Medulla oblongata (tissue), 1 donor: Measurements from ENCODE around the gene ACTR1A.
A peak's percentile ranks its signal among the peaks of the same experiment; 100 is the strongest.
"Not testable (repeated sequence)": the region's sequence is repeated elsewhere in the genome, so short reads cannot be mapped to it uniquely, and the experiment has no call there.

Experiments used
- DNase-seq: peaks from one replicate; pipeline ENCODE4 v3.0.0-alpha.2; 2015; ENCODE audit errors: extremely low spot score

Gene ACTR1A

GRCh38 chr10:102454662-102455487 lies 47.6 kb downstream of the ACTR1A start:
- DNase-seq: not testable (repeated sequence)

DNA sequence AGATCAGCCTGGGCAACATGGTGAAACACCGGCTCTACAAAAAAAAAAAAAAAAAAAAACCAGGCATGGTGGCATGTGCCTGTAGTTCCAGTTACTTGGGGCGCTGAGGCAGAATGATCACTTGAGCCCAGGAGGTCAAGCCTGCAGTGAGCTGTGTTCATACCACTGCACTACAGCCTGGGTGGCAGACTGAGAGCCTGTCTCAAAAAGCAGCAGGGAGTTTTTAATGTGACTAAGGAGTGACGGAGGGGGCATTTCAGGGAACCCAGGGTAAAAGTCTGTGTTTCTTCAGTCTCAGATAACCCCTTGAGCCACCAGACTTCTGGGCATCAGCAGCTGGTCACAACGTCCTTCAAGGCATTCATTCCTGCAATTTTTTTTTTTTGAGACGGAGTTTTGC lies 49.0 kb downstream of the ACTR1A start:
- DNase-seq: no peak

DNA sequence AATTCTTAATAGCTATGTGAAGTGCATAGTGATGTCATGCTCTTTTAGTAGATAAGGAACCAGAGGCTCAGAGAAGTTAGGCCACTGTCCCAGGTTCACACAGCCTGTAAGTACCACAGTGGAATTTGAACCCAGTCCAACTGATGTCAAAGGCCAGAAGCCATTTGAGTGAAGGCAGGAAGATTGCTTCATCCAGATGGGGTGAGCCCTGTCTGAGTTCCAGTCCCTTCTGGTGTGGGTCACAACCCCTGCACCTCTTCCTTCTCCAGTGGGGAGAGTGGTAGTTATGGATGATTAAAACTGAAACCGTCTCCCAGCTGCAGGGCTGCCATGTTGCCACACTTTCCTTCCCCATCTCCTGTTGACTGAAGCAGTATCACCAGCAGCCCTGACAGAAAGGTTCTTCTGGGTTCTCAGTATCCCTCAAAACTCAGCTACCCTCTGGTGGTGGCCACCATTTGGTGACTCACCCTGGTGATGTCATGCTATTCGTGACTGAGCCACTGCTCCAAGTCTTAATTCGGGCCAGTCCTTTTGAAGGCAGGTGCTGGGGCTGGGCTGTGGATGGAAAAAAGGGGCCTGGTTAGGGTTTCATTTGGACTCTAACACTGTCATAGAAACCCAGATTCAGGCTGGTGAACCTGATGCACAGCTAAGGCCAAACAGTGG lies 49.7 kb downstream of the ACTR1A start:
- peak; percentile 71 for DNase-seq

GRCh38 chr10:102451105-102451969 lies 51.2 kb downstream of the ACTR1A start, which contains the start of gene C10orf95:
Gene C10orf95, minus strand, starts transcription at chr10:102451543. Its CDS starts 450 bp downstream, at chr10:102451093.
- DNase-seq: peak; percentile 14

DNA sequence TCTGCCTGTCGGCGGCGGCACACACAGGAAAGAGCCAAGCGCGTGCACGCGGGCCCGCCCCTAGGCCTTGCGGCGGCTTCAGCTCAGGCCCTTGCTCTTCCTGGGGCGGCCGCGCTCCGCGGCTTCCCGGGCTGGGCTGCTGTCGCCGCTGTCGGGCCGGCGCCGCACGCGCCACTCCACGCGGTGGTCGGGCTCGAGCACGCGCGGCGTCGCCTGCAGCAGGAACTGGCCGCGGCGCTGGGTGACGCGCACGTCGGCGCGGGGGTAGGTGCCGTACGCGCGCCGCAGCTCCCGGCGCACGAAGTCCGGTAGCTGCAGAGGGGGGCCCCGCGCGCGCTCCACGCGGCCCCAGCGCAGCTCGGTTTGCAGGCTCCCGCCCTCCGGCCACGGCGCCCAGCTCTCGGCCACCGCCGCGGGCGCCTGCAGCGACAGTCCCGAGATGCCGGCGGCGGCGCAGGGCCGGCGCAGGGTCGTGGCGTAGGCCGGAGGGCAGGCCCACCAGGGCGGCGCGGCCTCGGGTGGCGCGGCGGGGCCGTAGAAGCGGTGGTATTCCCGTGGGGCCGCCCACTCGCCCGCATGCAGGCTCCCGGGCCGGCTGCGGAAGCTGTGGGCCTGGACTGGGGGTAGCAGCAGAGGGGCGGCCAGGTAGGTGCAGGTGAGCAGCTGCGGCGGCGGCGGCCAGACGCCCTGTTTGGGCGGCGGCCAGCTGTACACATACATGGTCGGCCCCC lies 52.0 kb downstream of the ACTR1A start:
- peak; percentile 75 for DNase-seq

GRCh38 chr10:102450124-102450373 lies 52.5 kb downstream of the ACTR1A start:
- DNase-seq: no peak

GRCh38 chr10:102449321-102450123 lies 53.0 kb downstream of the ACTR1A start:
- peak; percentile 44 for DNase-seq

- DNase-seq: no peak
Measured at GRCh38 chr10:102444851-102445250, 57.7 kb downstream of the ACTR1A start.

- no peak for DNase-seq
Measured at GRCh38 chr10:102438374-102438773, 64.1 kb downstream of the ACTR1A start.

DNA sequence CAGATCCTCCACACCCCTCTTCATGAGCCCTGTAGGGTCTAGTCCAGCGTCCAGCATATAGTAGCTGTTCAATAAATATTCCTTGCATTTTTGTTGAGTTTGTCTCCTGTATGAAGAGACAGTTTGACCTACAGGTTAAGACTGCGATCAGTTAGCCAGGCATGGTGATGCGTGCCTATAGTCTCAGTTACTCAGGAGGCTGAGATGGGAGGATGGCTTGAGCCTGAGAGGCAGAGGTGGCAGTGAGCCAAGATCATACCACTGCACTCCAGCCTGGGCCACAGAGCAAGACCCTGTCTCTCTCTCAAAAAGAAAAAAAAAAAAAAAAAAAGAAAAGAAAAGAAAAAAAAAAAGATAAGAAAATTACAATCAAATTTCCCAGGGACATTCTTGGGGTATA lies 65.0 kb downstream of the ACTR1A start:
- DNase-seq: no peak

GRCh38 chr10:102436312-102436711 lies 66.2 kb downstream of the ACTR1A start:
- no peak for DNase-seq

DNA sequence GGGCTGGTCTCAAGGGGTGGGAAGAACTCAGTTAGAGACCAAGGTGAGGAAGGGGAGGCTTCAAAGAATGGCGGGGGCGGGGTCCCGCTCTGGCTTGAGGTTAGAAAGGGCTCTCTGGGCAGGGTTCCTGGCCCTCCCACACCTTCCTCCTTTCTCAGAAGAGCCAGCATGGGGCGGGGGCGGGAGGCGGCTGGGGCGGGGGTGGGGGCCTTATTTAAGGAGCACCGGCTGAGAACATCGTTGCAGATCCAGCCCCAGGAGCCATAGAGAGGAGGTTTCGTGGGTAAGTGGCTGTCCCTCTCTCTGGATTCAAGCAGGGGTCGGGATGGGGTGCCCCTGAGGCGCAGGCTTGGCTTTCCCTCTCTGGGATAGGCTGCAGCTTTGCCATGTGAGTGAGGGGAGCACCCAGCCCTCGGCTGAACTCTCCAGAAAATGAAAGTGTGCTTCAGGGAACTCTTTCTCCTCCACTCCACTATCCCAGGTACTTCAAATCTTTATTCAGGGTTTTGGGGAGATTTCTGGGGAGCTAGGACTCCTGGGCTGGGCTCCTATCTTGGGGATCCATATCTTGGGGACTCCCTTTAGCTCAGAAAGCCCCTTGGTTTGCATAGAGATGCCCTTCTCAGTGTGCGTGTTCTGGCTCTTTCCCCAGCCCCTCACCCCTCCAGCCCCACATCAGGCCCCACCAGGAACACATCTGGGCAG lies 66.8 kb downstream of the ACTR1A start:
- no peak for DNase-seq

- no peak for DNase-seq
Measured at GRCh38 chr10:102435133-102435497, 67.4 kb downstream of the ACTR1A start.

DNA sequence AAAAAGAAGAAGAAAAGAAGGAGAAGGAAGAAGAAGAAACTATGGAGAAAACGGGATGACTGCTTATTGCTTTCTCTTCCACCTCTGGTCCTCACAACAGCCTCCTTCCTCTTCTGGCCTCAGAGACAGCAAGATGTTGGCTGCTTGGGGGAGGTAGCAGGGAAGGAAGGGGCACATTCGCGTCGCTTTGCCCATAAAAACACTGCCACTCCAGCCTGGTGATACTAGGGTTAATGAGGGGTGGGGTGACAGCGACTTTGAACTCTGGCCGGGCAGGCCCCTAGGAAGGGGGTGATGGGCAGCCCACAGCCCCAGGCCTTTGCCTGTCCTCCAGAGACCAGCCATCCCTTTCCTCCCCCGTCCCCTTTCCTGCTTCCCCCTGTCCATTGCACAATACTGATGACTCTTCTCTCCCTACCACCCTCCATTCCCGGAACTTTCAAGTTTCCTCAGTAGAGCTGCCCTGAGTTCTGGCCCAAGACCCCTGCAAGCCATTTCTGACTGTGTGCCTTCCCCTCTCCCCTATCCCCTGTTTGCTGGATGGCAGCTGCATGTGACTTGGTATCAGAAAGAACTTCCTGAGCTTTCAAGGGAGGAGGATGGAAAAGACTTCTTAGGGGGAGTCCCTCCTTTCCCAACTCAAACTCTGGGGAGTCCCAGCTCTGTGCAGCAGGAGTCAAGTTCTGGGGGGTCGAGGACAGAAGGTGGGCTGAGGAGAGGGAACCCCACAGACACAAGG lies 67.9 kb downstream of the ACTR1A start:
- no peak for DNase-seq

DNA sequence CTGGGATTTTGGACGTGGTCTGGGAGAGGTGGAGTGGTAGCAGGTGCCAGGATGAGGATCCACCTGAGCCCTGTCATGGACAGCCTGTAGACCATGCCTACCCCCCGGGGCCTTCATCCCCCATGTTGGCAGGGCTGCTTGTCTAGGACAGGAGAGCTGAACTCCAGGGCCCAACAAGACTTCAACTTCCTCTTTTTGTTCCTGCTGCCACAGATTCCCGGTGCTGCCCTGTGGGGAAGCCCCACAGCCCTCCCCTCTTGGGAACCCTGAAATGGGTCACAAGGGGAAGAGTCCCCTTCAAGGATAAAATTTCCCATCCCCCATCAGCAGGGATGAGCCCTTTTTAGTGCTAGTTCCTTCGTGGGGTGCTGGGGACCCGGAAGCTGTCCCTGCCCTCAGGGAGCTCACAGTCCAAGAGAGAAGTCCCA lies 68.9 kb downstream of the ACTR1A start:
- DNase-seq: no peak

DNA sequence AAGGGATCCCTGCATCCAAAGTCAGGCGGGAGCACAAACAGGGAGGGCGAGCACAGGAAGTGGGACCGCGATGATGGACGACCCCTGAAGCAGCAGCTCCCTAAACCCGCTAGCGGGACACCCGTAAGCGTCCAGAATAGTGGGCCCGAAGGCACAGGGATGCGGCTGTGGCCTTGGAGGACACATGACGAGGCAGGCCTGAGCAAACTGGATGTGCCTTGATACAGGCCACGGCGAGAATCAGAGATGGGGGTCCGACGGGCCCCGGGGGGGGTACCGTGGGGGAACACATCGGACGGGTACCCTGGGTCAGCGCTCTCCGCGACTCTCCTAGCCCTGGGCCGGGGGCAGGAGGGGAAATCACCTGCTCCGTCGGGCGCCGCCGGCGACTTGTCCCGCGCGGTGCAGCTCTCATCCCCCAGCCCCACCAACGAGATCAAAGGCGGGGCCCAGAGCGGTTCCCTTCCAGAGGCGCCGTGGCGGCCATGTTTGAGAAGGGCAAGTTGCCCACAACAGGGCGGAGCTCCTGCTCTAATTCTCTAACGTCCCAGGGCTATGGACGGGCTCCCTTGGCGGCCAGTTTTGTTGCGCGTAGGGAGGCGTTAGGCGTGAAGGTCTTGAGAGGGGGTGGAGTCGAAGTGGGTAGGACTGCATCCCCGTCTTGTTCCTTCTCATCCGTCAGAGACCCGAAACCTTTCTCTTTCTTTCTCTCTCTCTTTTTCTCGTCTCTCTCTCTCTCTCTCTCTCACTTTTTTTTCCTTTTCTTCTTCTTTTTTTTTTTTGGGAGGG lies 70.2 kb downstream of the ACTR1A start, which contains the start of gene CUEDC2:
Gene CUEDC2, minus strand, starts transcription at position 413 of the 789 bp plus-strand sequence. CDS start 7,386 bp downstream, outside the sequence.
- peak; percentile 98 for DNase-seq

GRCh38 chr10:102431452-102432124 lies 70.9 kb downstream of the ACTR1A start:
- DNase-seq: no peak

- no peak for DNase-seq
Measured at GRCh38 chr10:102429468-102429867, 73.0 kb downstream of the ACTR1A start.
